HEK293 (cell line): Measurements from ENCODE around the gene ZNF618.

ENCODE experiments used
- CTCF ChIA-PET: fragments of 350-600 bp; formaldehyde crosslinking; extraction: SDS; loops from one replicate; lab custom pipeline; 2021; ENCODE audit warnings: antibody characterized with exemption; lab: Yijun Ruan, JAX
- POLR2A ChIA-PET: fragments of 300-600 bp; formaldehyde crosslinking; extraction: SDS; loops from one replicate; lab custom pipeline; 2020; ENCODE audit warnings: antibody characterized with exemption, inconsistent platforms; lab: Yijun Ruan, JAX
- H3K27ac ChIP-seq: fragments of 200-500 bp; sonication (Bioruptor generic); 2 replicates; pipeline ENCODE4 v1.5.1; 2014; ENCODE audit warnings: low read depth, low read length, control low read depth, inconsistent platforms; ENCODE audit errors: extremely low read depth
- H3K36me3 ChIP-seq, 2 experiments: fragments of 200-500 bp in 1 of 2; sonication (Bioruptor generic) in 1 of 2; 1 replicate in 1 of 2; 2 replicates in 1 of 2; pipeline ENCODE4 v1.5.1; 2014 to 2017; ENCODE audit warnings: inconsistent platforms in 2 of 2, low read length in 2 of 2; ENCODE audit not compliant: control insufficient read depth in 2 of 2, insufficient read depth in 1 of 2
- H3K4me1 ChIP-seq: fragments of 200-500 bp; sonication (Bioruptor generic); 2 replicates; pipeline ENCODE4 v1.5.1; 2014; ENCODE audit warnings: mild to moderate bottlenecking, low read length, inconsistent platforms; ENCODE audit not compliant: control insufficient read depth, insufficient read depth
- H3K4me3 ChIP-seq: 2 replicates; pipeline ENCODE4 v1.5.1; 2011; ENCODE audit warnings: low read depth, mild to moderate bottlenecking, control low read depth, low read length, moderate library complexity
- H3K9me3 ChIP-seq: fragments of 200-500 bp; sonication (Bioruptor generic); 2 replicates; pipeline ENCODE4 v1.5.1; 2014; ENCODE audit warnings: low read depth, low read length, inconsistent platforms; ENCODE audit not compliant: control insufficient read depth, insufficient read depth
- HOXC10 ChIP-seq: sonication (generic); formaldehyde crosslinking; IDR thresholded peaks from 2 replicates; pipeline ENCODE4 v1.8.1; 2023; ENCODE audit warnings: mild to moderate bottlenecking, missing genetic modification reagents
- KLF10 ChIP-seq: fragments of 450-650 bp; IDR thresholded peaks from 2 replicates; pipeline ENCODE4 v1.5.1; 2018; ENCODE audit warnings: missing biosample characterization, mild to moderate bottlenecking, missing genetic modification characterization
- KLF7 ChIP-seq: fragments of 450-650 bp; formaldehyde crosslinking; IDR thresholded peaks from 2 replicates; pipeline ENCODE4 v1.5.1; 2016; ENCODE audit warnings: missing biosample characterization, missing genetic modification characterization, borderline replicate concordance
- MYNN ChIP-seq: fragments of 450-650 bp; formaldehyde crosslinking; IDR thresholded peaks from 2 replicates; pipeline ENCODE4 v1.5.1; 2016; ENCODE audit warnings: missing biosample characterization, missing genetic modification characterization, borderline replicate concordance
- MZF1 ChIP-seq: fragments of 450-650 bp; formaldehyde crosslinking; IDR thresholded peaks from 2 replicates; pipeline ENCODE4 v1.5.1; 2017; ENCODE audit warnings: missing biosample characterization, missing genetic modification characterization, borderline replicate concordance
- PRDM1 ChIP-seq: fragments of 450-650 bp; formaldehyde crosslinking; IDR thresholded peaks from 2 replicates; pipeline ENCODE4; 2016; ENCODE audit warnings: missing biosample characterization, missing genetic modification characterization
- SP2 ChIP-seq: fragments of 450-650 bp; formaldehyde crosslinking; IDR thresholded peaks from 2 replicates; pipeline ENCODE4 v1.5.1; 2016; ENCODE audit warnings: missing biosample characterization, missing genetic modification characterization
- ZBTB7A ChIP-seq: fragments of 450-650 bp; formaldehyde crosslinking; IDR thresholded peaks from 2 replicates; pipeline ENCODE4 v1.5.1; 2016; ENCODE audit warnings: low read depth, missing biosample characterization, missing genetic modification characterization
- ZNF10 ChIP-seq: fragments of 450-650 bp; formaldehyde crosslinking; IDR thresholded peaks from 2 replicates; pipeline ENCODE4 v1.5.1; 2017; ENCODE audit warnings: missing biosample characterization, missing genetic modification characterization
- ZNF114 ChIP-seq: fragments of 450-650 bp; formaldehyde crosslinking; IDR thresholded peaks from 2 replicates; pipeline ENCODE4 v1.5.0; 2017; ENCODE audit warnings: missing biosample characterization, missing genetic modification characterization
- ZNF146 ChIP-seq: fragments of 450-650 bp; formaldehyde crosslinking; IDR thresholded peaks from 2 replicates; pipeline ENCODE4 v1.5.1; 2016; ENCODE audit warnings: missing biosample characterization, missing genetic modification characterization
- ZNF175 ChIP-seq: fragments of 450-650 bp; formaldehyde crosslinking; IDR thresholded peaks from 2 replicates; pipeline ENCODE4 v1.5.1; 2016; ENCODE audit warnings: missing biosample characterization, missing genetic modification characterization
- ZNF549 ChIP-seq: fragments of 450-650 bp; IDR thresholded peaks from 2 replicates; pipeline ENCODE4 v1.5.1; 2018; ENCODE audit warnings: missing biosample characterization, missing genetic modification characterization, mild to moderate bottlenecking, inconsistent platforms, moderate library complexity
- ZNF571 ChIP-seq: fragments of 450-650 bp; formaldehyde crosslinking; IDR thresholded peaks from 2 replicates; pipeline ENCODE4 v1.5.0; 2017; ENCODE audit warnings: missing biosample characterization, missing genetic modification characterization
- ZNF623 ChIP-seq: fragments of 450-650 bp; formaldehyde crosslinking; IDR thresholded peaks from 2 replicates; pipeline ENCODE4 v1.5.1; 2016; ENCODE audit warnings: missing biosample characterization, missing genetic modification characterization
- TF ChIP-seq, protein P1 (sequence below): fragments of 450-650 bp; formaldehyde crosslinking; IDR thresholded peaks from 2 replicates; pipeline ENCODE4 v1.5.1; 2017; ENCODE audit warnings: missing biosample characterization, missing genetic modification characterization
- TF ChIP-seq, protein P2 (sequence below): fragments of 450-650 bp; IDR thresholded peaks from 2 replicates; pipeline ENCODE4 v1.5.1; 2018; ENCODE audit warnings: missing biosample characterization, mild to moderate bottlenecking, missing genetic modification characterization
- TF ChIP-seq, protein P3 (sequence below): fragments of 450-650 bp; formaldehyde crosslinking; conservative IDR thresholded peaks from 2 replicates; pipeline ENCODE4 v1.5.1; 2016; ENCODE audit warnings: low read depth, missing biosample characterization, missing genetic modification characterization
- TF ChIP-seq, protein P4 (sequence below): fragments of 450-650 bp; formaldehyde crosslinking; IDR thresholded peaks from 2 replicates; pipeline ENCODE4 v1.5.1; 2016; ENCODE audit warnings: missing biosample characterization, missing genetic modification characterization
- TF ChIP-seq, protein P5 (sequence below): fragments of 450-650 bp; formaldehyde crosslinking; IDR thresholded peaks from 2 replicates; pipeline ENCODE4 v1.5.1; 2017; ENCODE audit warnings: missing biosample characterization, missing genetic modification characterization

ZNF618 gene

DNA sequence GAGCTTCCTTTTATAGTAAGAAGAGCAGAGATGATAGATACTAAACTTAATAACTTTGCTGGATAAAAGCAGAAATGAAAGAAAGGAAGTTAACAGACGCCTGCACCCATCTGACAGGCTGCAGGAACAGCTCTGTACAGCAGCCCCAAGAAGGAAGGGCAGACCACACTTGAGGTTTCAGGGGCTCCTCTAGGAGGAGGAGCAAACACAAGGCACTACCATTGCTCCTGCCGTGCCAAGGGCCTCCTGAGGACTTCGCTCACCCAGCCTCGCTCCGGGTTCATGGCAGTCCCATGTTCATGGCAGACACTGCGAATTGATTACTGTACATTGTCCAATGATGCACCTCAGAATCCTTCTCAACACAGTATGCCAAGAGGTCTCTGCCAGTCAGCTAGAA, 116.9 kb downstream of the ZNF618 start (continued):
- TF ChIP-seq, protein P1, sequence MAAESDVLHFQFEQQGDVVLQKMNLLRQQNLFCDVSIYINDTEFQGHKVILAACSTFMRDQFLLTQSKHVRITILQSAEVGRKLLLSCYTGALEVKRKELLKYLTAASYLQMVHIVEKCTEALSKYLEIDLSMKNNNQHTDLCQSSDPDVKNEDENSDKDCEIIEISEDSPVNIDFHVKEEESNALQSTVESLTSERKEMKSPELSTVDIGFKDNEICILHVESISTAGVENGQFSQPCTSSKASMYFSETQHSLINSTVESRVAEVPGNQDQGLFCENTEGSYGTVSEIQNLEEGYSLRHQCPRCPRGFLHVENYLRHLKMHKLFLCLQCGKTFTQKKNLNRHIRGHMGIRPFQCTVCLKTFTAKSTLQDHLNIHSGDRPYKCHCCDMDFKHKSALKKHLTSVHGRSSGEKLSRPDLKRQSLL (tag by site-specific recombination), result no peak
- TF ChIP-seq ZNF623 (tag by site-specific recombination) (no peak), SP2 (no peak), ZBTB7A (no peak), ZNF175 (tag by site-specific recombination) (no peak), KLF10 (no peak), ZNF146 (tag by site-specific recombination) (no peak), PRDM1 (tag by site-specific recombination) (no peak), ZNF549 (tag by site-specific recombination) (no peak)
- TF ChIP-seq, protein P2, sequence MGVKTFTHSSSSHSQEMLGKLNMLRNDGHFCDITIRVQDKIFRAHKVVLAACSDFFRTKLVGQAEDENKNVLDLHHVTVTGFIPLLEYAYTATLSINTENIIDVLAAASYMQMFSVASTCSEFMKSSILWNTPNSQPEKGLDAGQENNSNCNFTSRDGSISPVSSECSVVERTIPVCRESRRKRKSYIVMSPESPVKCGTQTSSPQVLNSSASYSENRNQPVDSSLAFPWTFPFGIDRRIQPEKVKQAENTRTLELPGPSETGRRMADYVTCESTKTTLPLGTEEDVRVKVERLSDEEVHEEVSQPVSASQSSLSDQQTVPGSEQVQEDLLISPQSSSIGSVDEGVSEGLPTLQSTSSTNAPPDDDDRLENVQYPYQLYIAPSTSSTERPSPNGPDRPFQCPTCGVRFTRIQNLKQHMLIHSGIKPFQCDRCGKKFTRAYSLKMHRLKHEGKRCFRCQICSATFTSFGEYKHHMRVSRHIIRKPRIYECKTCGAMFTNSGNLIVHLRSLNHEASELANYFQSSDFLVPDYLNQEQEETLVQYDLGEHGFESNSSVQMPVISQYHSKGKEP (tag by site-specific recombination), result no peak
- TF ChIP-seq, all 188 proteins: peak for 0

DNA sequence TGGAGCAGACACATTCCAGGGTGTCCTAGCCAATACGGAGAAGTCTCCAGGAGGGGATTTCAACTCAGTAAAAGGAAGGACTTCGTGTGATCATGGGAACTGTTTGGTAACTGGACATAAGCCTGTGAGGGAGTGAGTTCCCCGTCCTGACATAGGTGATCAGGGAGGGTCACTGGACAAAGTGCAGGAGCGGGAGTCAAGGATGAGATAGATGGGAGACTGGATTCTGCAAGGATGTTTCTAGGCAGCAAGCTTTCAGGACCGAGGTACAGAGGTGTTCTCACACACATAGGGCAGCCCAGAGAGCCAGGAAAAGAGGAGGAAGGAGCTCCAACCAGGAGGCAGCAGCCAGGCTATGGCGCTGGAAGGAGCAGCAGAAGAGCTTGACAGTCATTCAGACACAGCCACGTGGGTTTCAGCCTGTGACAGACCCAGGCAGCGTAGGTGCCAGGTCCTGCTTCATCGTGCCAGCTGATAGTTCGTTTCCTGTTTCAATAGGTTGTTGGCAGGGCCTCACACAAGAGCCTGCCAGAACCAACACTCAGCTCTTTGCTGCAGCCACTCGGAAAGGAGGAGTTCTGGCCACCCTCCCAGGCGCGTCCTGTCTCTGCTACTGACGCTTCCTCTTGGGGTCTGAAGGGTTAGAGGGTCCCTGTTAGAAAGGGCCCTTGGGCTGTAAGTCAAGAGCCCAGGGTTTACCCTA, 117.9 kb downstream of the ZNF618 start:
- Histone ChIP-seq H3K4me1 (no peaks in the 10 kb centered on the region), H3K36me3 (peaks cover 0 to 9% of the 10 kb centered on the region in 2 experiments; a peak in 1 of 3 replicates), H3K9me3 (no peaks in the 10 kb centered on the region), H3K4me3 (no peak overlapping the region), H3K27ac (no peak overlapping the region)
- CTCF ChIA-PET, result no interaction called here
- TF ChIP-seq, protein P3, sequence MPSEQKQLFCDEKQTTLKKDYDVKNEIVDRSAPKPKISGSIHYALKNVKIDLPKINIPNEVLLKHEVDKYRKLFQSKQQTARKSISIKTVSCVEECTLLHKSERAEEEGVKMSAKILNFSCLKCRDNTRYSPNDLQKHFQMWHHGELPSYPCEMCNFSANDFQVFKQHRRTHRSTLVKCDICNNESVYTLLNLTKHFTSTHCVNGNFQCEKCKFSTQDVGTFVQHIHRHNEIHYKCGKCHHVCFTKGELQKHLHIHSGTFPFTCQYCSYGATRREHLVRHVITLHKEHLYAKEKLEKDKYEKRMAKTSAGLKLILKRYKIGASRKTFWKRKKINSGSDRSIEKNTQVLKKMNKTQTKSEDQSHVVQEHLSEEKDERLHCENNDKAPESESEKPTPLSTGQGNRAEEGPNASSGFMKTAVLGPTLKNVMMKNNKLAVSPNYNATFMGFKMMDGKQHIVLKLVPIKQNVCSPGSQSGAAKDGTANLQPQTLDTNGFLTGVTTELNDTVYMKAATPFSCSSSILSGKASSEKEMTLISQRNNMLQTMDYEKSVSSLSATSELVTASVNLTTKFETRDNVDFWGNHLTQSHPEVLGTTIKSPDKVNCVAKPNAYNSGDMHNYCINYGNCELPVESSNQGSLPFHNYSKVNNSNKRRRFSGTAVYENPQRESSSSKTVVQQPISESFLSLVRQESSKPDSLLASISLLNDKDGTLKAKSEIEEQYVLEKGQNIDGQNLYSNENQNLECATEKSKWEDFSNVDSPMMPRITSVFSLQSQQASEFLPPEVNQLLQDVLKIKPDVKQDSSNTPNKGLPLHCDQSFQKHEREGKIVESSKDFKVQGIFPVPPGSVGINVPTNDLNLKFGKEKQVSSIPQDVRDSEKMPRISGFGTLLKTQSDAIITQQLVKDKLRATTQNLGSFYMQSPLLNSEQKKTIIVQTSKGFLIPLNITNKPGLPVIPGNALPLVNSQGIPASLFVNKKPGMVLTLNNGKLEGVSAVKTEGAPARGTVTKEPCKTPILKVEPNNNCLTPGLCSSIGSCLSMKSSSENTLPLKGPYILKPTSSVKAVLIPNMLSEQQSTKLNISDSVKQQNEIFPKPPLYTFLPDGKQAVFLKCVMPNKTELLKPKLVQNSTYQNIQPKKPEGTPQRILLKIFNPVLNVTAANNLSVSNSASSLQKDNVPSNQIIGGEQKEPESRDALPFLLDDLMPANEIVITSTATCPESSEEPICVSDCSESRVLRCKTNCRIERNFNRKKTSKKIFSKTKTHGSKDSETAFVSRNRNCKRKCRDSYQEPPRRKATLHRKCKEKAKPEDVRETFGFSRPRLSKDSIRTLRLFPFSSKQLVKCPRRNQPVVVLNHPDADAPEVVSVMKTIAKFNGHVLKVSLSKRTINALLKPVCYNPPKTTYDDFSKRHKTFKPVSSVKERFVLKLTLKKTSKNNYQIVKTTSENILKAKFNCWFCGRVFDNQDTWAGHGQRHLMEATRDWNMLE, result no peak
- TF ChIP-seq ZNF10 (no peak), HOXC10 (CRISPR knock-in tag) (no peak), ZNF571 (no peak), MZF1 (no peak), KLF7 (tag by site-specific recombination) (no peak), MYNN (tag by site-specific recombination) (no peak), ZNF114 (tag by site-specific recombination) (no peak)
- TF ChIP-seq, protein P4, sequence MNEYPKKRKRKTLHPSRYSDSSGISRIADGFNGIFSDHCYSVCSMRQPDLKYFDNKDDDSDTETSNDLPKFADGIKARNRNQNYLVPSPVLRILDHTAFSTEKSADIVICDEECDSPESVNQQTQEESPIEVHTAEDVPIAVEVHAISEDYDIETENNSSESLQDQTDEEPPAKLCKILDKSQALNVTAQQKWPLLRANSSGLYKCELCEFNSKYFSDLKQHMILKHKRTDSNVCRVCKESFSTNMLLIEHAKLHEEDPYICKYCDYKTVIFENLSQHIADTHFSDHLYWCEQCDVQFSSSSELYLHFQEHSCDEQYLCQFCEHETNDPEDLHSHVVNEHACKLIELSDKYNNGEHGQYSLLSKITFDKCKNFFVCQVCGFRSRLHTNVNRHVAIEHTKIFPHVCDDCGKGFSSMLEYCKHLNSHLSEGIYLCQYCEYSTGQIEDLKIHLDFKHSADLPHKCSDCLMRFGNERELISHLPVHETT (tag by site-specific recombination), result no peak
- TF ChIP-seq, protein P5, sequence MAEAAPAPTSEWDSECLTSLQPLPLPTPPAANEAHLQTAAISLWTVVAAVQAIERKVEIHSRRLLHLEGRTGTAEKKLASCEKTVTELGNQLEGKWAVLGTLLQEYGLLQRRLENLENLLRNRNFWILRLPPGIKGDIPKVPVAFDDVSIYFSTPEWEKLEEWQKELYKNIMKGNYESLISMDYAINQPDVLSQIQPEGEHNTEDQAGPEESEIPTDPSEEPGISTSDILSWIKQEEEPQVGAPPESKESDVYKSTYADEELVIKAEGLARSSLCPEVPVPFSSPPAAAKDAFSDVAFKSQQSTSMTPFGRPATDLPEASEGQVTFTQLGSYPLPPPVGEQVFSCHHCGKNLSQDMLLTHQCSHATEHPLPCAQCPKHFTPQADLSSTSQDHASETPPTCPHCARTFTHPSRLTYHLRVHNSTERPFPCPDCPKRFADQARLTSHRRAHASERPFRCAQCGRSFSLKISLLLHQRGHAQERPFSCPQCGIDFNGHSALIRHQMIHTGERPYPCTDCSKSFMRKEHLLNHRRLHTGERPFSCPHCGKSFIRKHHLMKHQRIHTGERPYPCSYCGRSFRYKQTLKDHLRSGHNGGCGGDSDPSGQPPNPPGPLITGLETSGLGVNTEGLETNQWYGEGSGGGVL (tag by site-specific recombination), result no peak
- POLR2A ChIA-PET, result no interaction called here
